GM18951 (cell line): ENCODE measurements around the gene PPT2.
A peak's percentile ranks its signal among the peaks of the same experiment; 100 is the strongest.
"Not testable (repeated sequence)": the region's sequence is repeated elsewhere in the genome, so short reads cannot be mapped to it uniquely, and the experiment has no call there.

Source experiments
- POLR2A ChIP-seq: IDR thresholded peaks from 4 replicates; pipeline ENCODE4 v1.6.1; 2011; ENCODE audit warnings: mild to moderate bottlenecking; ENCODE audit not compliant: insufficient read length, insufficient read depth; ENCODE audit errors: extremely low read depth
- in situ Hi-C: fragments of 300-500 bp; cut with MboI; formaldehyde crosslinking; loops from one replicate; pipeline ENCODE4 v1.12.0; 2022; ENCODE audit warnings: low sequenced_read_pairs, mixed read lengths, inconsistent platforms; ENCODE audit not compliant: unreplicated experiment

PPT2 gene

DNA sequence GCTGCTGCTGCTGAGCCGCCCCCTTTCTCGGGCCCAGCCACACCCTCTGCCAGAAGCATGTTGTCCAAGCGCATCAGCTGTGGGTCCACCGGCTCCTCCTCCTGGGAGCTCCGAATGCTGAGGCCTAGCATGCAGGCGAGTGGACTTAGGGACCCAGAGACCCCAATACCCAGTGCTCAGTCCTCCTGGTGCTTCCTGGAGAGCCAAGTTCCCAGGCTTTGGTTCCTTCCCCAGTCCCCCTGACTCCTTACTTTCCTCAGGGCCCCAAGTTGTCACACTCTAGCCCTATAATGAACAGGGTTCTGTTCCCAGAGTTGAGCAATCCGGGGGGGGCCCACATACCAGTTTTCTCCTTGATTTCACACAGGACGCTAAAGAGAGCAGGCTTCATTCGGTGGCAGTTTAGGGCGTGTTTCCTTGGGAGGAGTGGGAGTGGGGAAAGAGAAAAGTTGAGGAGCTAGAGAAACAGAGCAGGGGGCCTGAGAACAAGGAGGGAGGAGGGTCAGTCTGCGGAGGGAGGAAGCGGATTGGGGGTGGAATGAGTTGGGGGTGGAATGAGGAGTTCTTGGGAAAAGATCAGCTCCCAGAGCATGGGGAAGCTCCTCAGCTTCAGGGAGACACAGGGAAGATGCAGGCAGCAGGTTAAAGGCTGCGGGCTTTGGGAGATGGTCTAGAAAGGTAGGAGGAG lies 34.6 kb downstream of the PPT2 start:
- in situ Hi-C loops, result no loop called here

DNA sequence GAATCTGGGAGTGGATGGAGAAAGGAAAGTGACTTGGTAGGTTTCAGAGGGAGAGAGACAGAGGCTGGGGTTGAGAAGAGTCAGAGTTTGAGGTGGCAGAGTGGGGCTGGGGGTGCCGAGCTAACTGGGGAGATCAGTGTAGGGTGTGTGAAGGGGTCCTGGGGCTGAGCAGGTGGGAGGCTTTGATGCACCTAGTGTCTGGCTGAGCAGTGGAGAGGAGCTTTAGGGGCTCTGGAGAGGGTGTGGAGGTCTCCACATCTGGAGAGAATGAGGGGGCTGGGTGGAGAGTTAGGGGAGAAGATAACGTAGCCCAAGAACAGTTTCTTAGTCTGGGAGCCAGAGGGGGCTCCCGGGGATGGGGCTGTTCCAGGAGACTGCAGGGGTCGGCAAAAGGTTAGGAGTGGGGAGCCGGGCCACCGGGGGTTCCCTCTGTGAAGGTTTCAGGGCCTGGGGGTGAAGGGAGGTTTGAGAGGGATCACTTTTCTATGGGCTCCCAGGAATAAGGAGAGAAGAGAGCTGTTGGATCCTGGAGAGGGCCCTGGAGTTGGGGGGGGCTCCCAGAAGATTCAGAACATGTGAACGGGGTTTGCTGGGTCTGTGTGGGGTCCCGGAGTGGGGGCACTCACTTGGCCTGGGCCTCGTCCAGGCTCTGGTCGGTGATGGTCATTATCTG lies 35.3 kb downstream of the PPT2 start:
- in situ Hi-C loops, result no loop called here

More for the DNA sequence above, 34.6 kb downstream of the PPT2 start:
- no peak for TF ChIP-seq POLR2A

DNA sequence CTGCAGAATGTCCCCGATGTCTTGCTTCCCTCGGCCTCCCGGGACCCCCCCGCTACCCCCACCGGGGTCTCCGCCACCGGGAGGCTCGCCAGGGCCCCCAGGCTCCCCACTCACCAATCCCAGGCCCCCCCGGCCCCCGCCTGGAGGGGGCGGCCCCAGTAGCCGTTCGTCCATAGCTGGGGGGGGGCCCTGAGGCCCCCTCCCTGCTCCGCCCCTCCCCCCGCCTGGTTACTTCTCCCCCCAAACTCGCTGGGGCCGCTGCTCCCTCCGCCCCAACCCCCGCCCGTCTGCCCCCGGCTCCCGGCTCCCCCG lies 35.8 kb downstream of the PPT2 start:
- TF ChIP-seq POLR2A, result no peak
- in situ Hi-C loops, result no loop called here

More for the DNA sequence above, 35.3 kb downstream of the PPT2 start:
- TF ChIP-seq POLR2A, result peak; percentile 20

DNA sequence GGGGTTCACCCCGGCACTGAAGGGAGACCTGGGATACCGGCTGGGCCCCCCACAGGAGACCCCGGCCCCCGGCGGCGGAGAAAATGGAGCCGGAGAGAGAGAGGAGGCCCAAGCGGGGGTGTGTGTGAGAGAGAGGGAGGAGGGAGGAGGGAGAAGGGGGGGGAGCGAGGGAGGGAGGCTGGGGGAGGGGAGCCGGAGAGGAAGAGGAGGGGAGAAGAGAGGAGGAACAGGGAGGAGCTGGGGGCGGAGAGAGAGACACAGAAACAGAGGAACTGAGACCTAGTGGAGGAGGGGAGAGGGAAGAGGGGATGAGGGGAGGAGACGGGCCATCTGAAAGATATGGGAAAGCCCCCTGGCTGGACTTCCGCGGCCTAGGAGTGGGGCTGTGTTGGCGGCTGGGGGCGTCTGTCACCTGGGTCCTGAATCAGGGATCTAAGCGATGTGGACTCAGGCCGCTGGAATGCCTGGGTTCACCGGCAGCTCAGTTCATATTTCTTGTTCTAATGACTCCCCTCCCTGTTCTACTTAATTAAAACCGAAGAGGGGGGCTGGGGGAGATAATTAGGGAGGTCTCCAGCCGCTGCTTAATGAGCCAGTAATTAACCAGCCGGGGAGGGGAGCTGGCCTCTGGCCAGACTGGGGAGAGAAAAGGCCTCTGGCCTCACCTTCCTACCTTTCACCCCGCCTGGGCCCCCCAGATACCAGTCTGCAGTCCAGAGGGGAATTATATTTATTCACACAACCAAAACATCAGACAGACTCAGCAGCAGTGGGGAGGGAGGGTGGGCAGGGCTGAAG lies 36.3 kb downstream of the PPT2 start, which contains the start of gene PBX2:
Gene PBX2 (minus strand): TSS at position 149 of the 798 bp plus-strand sequence. CDS start 287 bp downstream, outside the sequence.
- TF ChIP-seq POLR2A, result peak; percentile 65
- in situ Hi-C loops, result no loop called here

DNA sequence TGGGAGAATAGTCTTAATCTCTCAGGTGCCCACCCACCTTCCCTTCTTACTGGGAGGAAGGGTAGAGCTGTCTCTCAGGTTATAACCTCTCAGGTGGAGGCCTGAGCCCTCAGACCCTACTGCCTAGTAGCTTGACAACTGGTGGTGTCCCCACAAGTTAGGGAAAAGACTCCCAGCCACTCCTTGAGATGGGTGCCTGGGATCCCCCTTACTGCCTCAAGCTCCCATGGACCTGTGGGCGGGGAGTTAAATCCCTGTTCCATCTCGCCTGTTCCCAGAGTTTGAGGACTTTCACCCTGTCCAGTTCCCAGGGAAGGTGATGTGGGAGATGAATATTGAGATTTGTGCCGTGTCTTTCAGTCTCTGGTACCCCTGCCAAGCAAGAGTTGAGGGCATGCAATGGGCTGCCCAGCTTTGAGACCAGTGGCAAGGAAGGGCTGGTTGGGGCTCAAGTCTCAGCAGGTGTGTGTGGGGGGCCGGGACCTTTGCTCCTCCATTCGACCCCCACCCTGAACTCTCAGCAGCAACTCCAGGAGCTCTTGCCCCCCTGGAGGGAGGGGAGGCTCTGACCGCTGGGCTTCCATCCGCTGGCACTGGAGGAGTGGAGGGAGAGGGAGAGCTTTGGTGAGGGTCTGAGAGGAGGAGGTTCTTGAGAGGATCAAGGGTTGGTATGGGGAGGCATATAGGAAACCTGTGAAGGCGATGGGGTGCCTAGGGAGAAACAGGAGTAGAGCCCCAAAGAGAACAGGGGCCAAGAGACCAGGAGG lies 37.2 kb downstream of the PPT2 start:
- TF ChIP-seq POLR2A, result peak; percentile 38
- in situ Hi-C loops, result no loop called here

DNA sequence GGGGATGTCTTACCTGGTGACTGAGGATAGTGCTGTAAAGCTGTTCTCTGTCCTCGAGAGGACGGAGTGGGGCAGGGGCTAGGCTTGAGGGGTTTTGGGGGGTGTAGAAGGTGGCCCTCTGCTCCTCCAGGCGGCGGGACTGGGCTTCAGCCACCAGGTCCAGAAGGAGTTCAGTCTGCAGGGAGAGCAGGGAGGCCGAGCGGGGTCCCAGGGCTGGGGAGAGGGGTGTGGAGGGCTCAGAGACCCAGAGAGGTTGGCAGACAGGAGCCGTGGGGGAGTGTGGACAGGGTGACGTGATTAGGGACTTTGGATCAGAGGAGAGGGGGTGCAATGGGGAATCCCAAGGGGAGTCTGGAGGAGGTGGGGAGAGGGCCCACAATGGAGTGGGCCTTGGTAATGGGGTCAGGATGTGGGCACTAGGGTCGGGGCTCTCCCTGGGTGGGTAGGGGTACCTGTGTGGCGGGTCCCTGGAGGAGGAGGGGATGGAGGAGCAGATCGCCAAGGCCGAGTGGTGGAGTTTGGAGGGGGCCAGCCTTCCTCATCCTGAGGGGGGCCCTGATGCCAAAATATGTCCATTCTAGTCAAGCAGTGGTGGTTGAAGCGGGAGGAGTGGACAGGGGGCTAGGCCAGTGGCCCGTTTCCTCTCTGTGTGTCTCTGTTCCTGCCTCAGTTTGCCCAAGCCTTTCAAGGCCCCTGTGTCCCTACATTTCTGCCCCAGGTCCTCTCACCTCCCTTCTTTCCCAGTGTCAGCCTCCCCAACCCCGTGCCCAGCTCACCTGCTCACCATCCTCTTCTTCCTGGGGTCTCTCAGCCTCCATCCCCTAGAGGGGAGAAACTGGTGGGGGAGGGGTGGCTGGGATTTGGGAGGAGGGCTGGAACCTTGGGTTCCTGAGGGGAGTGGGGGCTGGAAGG lies 38.0 kb downstream of the PPT2 start:
- TF ChIP-seq POLR2A, result no peak
- in situ Hi-C loops, result no loop called here

DNA sequence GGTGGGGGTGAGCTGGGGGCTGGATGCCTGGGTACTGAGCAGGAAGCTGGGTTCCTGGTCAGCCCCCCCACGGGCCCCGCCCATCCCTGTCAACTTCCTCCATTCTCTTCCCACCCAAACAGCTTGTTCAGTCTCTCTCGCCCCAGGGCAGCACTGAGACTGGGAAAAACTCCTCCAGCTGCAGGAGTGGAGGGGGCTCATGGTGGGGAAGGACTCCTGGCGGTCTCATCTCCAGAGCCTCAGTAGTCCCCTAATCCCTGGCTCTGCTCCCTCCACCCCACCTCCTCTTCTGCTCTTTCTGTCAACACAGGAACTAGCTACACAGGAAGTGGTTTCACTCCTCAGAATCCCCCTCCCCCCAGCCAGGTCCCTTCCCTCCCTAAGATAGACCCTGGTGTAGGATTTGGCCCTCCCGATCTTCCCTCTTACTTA lies 38.7 kb downstream of the PPT2 start, which contains the start of gene GPSM3:
Gene GPSM3 (minus strand): TSS at position 36 of the 432 bp plus-strand sequence. CDS start 130 bp downstream, outside the sequence.
- peak; percentile 67 for TF ChIP-seq POLR2A
- in situ Hi-C loops, result no loop called here

DNA sequence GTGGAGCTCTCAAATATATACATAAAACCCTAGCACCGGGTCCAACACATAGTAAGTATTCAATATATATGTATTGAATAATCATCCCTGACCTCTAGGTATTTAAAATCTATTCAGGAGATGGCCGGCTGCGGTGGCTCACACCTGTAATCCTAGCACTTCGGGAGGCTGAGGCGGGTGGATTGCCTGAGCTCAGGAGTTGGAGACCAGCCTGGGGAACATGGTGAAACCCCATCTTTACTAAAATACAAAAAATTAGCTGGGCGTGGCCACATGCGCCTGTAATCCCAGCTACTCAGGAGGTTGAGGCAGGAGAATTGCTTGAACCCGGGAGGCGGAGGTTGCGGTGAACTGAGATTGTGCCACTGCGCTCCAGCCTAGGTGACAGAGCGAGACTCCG lies 39.2 kb downstream of the PPT2 start:
- in situ Hi-C loops, result not testable (repeated sequence)

DNA sequence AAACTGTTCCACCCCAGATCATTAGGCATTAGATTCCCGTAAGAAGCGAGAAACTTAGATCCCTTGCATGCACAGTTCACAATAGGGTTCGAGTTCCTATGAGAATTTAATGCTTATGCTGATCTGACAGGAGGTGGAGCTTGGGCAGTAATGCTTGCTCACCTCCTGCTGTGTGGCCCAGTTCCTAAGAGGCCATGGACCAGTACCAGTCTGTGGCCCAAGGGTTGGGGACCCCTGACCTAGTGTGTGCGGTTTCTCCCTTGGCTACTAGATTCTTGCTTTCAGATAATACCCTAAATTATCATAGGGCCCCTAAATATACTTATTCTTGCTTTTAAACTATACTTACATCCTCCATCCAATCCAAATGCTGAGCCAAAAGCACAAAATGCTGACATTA lies 40.4 kb downstream of the PPT2 start:
- in situ Hi-C loops, result no loop called here
- TF ChIP-seq POLR2A, result no peak

DNA sequence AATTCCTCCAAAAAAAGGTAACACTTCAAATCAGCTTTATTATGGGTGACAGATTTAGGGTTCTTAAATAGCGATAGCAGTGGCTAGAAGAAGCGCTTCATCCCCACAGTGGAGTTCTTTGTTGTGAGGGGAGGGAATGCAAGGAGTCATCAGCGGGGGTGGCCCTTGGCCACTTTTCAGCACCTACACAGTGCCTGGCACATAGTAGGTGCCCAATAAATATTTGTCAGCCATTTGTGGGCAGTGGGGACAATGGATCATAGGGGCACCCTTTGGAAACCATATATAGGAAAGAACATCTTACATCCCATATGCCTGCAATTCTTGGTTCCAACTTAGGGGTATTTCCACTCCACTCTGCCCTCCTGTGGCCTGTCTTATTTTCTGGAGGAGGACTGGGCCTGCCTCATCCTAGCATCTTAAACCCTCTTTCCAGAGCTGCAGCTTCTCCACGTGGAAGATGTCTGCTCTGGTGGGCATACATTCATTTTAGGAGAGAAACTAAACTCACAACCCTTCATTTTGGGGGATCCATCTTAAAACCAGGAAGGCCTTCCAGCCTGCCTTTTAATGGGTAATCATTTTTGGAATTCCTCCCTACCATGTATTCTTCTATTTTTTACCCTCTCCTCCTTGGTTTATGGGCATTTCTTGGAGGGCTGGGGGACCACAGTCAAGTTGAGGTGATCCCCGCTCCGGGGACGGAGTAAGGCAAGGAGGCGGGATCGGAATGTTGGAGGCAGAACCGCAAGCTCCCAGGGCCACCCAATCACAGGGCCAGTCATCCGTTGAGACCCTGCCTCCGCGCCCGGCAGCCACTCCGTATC lies 41.1 kb downstream of the PPT2 start:
- in situ Hi-C loops, result no loop called here

DNA sequence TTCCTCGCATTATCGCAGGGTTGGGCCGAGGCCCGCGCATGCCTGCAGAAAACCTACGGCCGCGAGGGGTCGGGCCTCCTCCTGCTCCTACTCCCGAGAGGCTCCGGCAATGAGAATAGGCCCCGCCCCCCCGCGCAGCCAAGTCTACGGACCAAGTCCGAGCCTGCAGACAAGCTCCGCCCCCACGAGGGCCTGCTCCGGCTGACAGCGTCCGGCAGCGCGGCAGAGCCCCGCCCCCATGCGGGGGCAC lies 41.6 kb downstream of the PPT2 start:
- in situ Hi-C loops, result no loop called here
- TF ChIP-seq POLR2A, result no peak

More for the DNA sequence above, 41.1 kb downstream of the PPT2 start:
- TF ChIP-seq POLR2A, result peak; percentile 48
